Adrenal gland (tissue), 5 donors: ENCODE data around the gene VWA3A.

ENCODE experiments used
- POLR2A ChIP-seq, 2 donors: fragments of 450-650 bp; IDR thresholded peaks; one replicate each; pipeline ENCODE4 v1.6.1; 2017; ENCODE audit warnings: antibody characterized with exemption in 2 of 2, mild to moderate bottlenecking in 2 of 2, moderate library complexity in 1 of 2
- TF ChIP-seq, protein P1 (sequence below), 6 experiments: fragments of 450-650 bp in 4 of 6; fragments of 200-600 bp in 2 of 6; sonication (generic) in 1 of 6; IDR thresholded peaks; 1 replicate in 5 of 6; 2 replicates in 1 of 6; pipeline versions ENCODE4 v1.5.1 to v1.8.0; 2016 to 2021; ENCODE audit warnings: antibody characterized with exemption in 6 of 6, mild to moderate bottlenecking in 2 of 6, moderate library complexity in 1 of 6
- donor health status: DM: no; HTN: no; CAD: no.

DNA sequence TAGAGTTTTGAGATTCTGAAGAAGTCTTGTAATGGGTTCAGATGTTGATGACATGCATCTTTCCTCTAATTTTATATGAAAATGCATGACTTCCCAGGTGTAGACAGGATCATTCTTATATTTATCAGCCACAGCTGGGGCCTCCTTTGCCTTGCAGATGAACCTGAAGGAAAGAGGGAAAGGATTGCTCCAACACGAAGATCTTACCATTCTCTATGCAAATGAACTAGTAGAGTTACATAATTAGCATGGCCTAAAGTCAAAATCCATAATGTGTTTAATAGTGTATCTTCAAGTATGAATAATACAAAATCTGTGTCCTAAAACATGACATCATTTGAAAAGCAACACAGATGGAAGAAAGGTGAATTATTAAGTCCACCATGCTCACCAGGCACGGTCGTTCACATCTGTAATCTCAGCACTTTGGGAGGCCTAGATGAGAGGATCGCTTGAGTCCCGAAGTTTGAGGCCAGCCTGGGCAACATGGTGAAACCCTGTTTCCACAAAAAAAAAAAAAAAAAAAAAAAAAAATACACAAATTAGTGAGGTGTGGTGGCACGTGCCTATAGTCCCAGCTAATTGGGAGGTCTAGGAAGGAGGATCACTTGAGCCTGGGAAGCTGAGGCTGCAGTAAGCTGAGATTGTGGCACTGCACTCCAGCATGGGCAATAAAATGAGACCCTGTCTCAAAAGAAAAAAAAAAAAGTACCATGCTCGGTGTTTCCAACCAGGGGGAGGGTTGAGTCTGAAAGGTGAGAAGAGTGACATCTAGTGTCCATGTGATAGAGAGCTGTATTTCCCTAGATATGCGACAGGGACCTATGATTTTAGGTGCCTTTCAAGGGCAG lies 6.3 kb downstream of the VWA3A start:
- TF ChIP-seq, protein P1, sequence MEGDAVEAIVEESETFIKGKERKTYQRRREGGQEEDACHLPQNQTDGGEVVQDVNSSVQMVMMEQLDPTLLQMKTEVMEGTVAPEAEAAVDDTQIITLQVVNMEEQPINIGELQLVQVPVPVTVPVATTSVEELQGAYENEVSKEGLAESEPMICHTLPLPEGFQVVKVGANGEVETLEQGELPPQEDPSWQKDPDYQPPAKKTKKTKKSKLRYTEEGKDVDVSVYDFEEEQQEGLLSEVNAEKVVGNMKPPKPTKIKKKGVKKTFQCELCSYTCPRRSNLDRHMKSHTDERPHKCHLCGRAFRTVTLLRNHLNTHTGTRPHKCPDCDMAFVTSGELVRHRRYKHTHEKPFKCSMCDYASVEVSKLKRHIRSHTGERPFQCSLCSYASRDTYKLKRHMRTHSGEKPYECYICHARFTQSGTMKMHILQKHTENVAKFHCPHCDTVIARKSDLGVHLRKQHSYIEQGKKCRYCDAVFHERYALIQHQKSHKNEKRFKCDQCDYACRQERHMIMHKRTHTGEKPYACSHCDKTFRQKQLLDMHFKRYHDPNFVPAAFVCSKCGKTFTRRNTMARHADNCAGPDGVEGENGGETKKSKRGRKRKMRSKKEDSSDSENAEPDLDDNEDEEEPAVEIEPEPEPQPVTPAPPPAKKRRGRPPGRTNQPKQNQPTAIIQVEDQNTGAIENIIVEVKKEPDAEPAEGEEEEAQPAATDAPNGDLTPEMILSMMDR (IDR thresholded peaks at IDR 0.05) = peak in 5 of 6 experiments; percentile 52 to 80 (median 66)
- no peak for TF ChIP-seq POLR2A (IDR thresholded peaks at IDR 0.05)
